Esophagus mucosa (tissue), 1 donor: Measurements from ENCODE around the gene ATL2. TPM values are rescaled to one million over a fixed set of nuclear protein-coding genes. Genes with fewer than 3 reads are reported as not detected.
"Not testable (repeated sequence)": the region's sequence is repeated elsewhere in the genome, so short reads cannot be mapped to it uniquely, and the experiment has no call there.

Source experiments
- ATAC-seq: fragments of 200-7000 bp; cut with Tn5 transposase; one replicate; pipeline ENCODE4 v1.9.1; 2020
- total RNA-seq: library from RNA; stranded (reverse); gene quantifications from one replicate; pipeline ENCODE4 v1.2.4, GENCODE V29; 2023
- donor health status: DM: yes; HTN: yes; CAD: no.

Gene ATL2
- total RNA-seq, 1 donor from 2014 or later = 52.2 TPM

- no peak for ATAC-seq
Observed at GRCh38 chr2:38387887-38388286, 10.8 kb upstream of the ATL2 start.

GRCh38 chr2:38386821-38387220 lies 9.7 kb upstream of the ATL2 start:
- ATAC-seq = no peak

- peak; percentile 68 for ATAC-seq
Observed at GRCh38 chr2:38386377-38386776, 9.3 kb upstream of the ATL2 start.

- ATAC-seq = no peak
Observed at GRCh38 chr2:38384338-38384737, 7.3 kb upstream of the ATL2 start.

- ATAC-seq = not testable (repeated sequence)
Observed at GRCh38 chr2:38383741-38384140, 6.7 kb upstream of the ATL2 start.

- ATAC-seq = no peak
Observed at GRCh38 chr2:38381381-38382143, 4.5 kb upstream of the ATL2 start.

GRCh38 chr2:38380397-38381130 lies 3.5 kb upstream of the ATL2 start:
- no peak for ATAC-seq

GRCh38 chr2:38376346-38377049 lies 575 bp downstream of the ATL2 start:
- peak; percentile 73 for ATAC-seq

GRCh38 chr2:38375696-38376345 lies 1.3 kb downstream of the ATL2 start:
- no peak for ATAC-seq

GRCh38 chr2:38374984-38375383 lies 2.1 kb downstream of the ATL2 start:
- no peak for ATAC-seq

- no peak for ATAC-seq
Observed at GRCh38 chr2:38371235-38371634, 5.8 kb downstream of the ATL2 start.

- no peak for ATAC-seq
Observed at GRCh38 chr2:38370664-38371063, 6.4 kb downstream of the ATL2 start.

GRCh38 chr2:38362232-38362631 lies 14.8 kb downstream of the ATL2 start:
- ATAC-seq = no peak

GRCh38 chr2:38360177-38360576 lies 16.9 kb downstream of the ATL2 start:
- no peak for ATAC-seq

- ATAC-seq = no peak
Observed at GRCh38 chr2:38353402-38353801, 23.7 kb downstream of the ATL2 start.

- no peak for ATAC-seq
Observed at GRCh38 chr2:38352336-38352735, 24.7 kb downstream of the ATL2 start.

- ATAC-seq = no peak
Observed at GRCh38 chr2:38345323-38346038, 31.6 kb downstream of the ATL2 start.

GRCh38 chr2:38344813-38345212 lies 32.3 kb downstream of the ATL2 start:
- ATAC-seq = no peak

GRCh38 chr2:38343212-38343611 lies 33.9 kb downstream of the ATL2 start:
- ATAC-seq = no peak

GRCh38 chr2:38336621-38337020 lies 40.5 kb downstream of the ATL2 start:
- ATAC-seq = no peak

- no peak for ATAC-seq
Observed at GRCh38 chr2:38330754-38331153, 46.3 kb downstream of the ATL2 start.

- ATAC-seq = no peak
Observed at GRCh38 chr2:38327580-38327979, 49.5 kb downstream of the ATL2 start.
